Measurements from ENCODE around the gene BNC2.
A peak's percentile ranks its signal among the peaks of the same experiment; 100 is the strongest.

BNC2 gene

DNA sequence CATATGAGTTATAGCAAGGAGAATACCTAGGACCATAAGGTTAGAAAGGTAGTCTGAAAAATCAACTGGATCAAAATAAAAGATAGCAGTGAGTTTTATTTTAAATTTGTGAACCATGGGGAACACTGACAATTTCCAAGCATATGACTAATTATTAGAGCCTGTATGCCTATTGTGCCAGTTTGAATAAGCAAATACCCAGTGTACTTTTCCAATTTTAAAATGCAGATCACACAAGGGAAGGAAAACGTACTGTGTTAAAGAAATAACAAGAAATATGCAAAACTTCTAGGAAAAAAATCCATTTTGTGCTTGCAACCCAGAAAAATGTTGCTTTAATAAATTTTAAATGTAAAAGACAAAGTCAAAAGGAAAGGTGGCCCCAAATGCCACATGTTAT is 257.4 kb downstream of the BNC2 start:
- Mint-ChIP-seq H3K4me1 (peaks cover 29% of the 10 kb centered on the region), H3K4me3 (no peak overlapping the region), H3K36me3 (ENCODE audit: low read depth) (no peaks in the 10 kb centered on the region), H3K27me3 (ENCODE audit: low read depth) (no peaks in the 10 kb centered on the region), H3K27ac (peak overlapping the region in 1 of 3 experiments; percentile 36), H3K9me3 (no peaks in the 10 kb centered on the region)
- no peak for TF ChIP-seq CTCF (IDR thresholded peaks at IDR 0.05; ENCODE audit: unreplicated experiment in 3 of 3)

DNA sequence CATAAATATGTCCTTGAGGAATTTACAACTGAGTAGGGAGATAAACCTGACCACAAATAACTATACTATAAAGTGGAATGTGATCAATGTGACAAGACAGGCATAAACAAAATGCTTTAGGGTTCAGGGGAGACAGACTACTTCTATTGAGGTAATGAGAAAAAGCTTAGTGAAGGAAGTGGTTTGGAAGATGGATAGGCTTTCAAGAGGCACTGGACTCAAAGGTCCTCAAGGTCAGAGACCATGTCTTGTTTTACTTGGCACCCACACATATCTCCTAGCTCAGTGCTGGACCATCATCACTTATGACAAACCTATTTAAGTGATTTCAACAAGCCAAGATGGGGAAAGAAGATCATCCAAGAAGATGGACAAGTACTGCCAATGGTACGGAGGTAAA is 257.8 kb downstream of the BNC2 start:
- Mint-ChIP-seq H3K27ac (peak overlapping the region in 1 of 3 experiments; percentile 36), H3K4me3 (no peak overlapping the region)
- no peak for TF ChIP-seq CTCF (IDR thresholded peaks at IDR 0.05; ENCODE audit: unreplicated experiment in 3 of 3)

DNA sequence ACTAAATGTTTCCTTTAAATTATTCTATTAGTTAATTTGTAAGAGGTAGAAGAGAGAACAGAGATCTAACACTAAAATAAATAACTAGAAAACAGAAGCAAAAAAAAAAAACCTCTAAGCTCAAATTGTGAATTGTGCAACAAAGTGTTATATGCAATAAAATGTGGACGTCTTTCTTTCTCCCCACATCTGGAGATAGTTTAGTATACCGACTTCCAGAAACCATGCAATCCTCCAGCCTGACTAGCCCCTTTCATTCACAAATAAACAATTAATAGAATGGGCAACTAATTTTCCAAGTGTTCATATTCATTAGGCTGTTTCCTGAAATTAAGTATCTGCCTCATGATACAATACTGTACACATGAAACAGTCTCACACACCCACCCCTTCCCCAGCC is 258.5 kb downstream of the BNC2 start:
- TF ChIP-seq CTCF (IDR thresholded peaks at IDR 0.05; ENCODE audit: unreplicated experiment in 3 of 3) = no peak
- Mint-ChIP-seq H3K27ac (peak overlapping the region in 1 of 3 experiments; percentile 61), H3K4me1 (peaks cover 28% of the 10 kb centered on the region), H3K4me3 (no peak overlapping the region), H3K27me3 (ENCODE audit: low read depth) (no peaks in the 10 kb centered on the region), H3K36me3 (ENCODE audit: low read depth) (no peaks in the 10 kb centered on the region), H3K9me3 (no peaks in the 10 kb centered on the region)

More for the DNA sequence above, 257.8 kb downstream of the BNC2 start:
- Mint-ChIP-seq H3K36me3 (ENCODE audit: low read depth) (no peaks in the 10 kb centered on the region), H3K27me3 (ENCODE audit: low read depth) (no peaks in the 10 kb centered on the region), H3K9me3 (no peaks in the 10 kb centered on the region), H3K4me1 (peaks cover 28% of the 10 kb centered on the region)

GRCh38 chr9:16611001-16611400 is 259.5 kb downstream of the BNC2 start:
- peak overlapping the region in 1 of 3 experiments; percentile 61 for H3K27ac Mint-ChIP-seq
- no peaks in the 10 kb centered on the region for H3K27me3 Mint-ChIP-seq (ENCODE audit: low read depth)
- no peak overlapping the region for H3K4me3 Mint-ChIP-seq
- peaks cover 28% of the 10 kb centered on the region for H3K4me1 Mint-ChIP-seq
- no peaks in the 10 kb centered on the region for H3K9me3 Mint-ChIP-seq
- no peaks in the 10 kb centered on the region for H3K36me3 Mint-ChIP-seq (ENCODE audit: low read depth)
- TF ChIP-seq CTCF (IDR thresholded peaks at IDR 0.05; ENCODE audit: unreplicated experiment in 3 of 3) = no peak

GRCh38 chr9:16610538-16610937 is 259.9 kb downstream of the BNC2 start:
- H3K36me3 Mint-ChIP-seq (ENCODE audit: low read depth) = no peaks in the 10 kb centered on the region
- H3K4me1 Mint-ChIP-seq = peaks cover 28% of the 10 kb centered on the region
- H3K27ac Mint-ChIP-seq = peak overlapping the region in 1 of 3 experiments; percentile 61
- no peak overlapping the region for H3K4me3 Mint-ChIP-seq
- no peaks in the 10 kb centered on the region for H3K27me3 Mint-ChIP-seq (ENCODE audit: low read depth)
- no peaks in the 10 kb centered on the region for H3K9me3 Mint-ChIP-seq
- no peak for TF ChIP-seq CTCF (IDR thresholded peaks at IDR 0.05; ENCODE audit: unreplicated experiment in 3 of 3)

DNA sequence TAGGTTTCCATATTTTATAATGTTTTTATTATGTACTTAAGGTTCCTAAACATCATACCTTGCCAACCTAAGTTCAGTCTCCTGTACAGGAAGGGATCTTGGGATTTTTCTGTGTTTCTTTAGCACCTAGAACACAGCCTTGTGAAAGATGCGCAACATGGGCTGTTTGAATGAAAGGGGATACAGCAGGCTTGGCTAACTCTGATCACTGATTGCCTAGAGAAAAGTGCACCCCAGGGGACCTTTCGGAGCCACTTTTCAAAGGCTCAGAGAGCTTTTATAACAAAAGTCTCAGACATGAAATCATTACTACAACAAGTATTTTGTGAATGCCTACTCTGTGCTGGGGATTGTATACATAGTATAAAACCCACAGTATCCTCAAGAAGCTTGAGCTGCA is 261.6 kb downstream of the BNC2 start:
- Mint-ChIP-seq H3K27me3 (ENCODE audit: low read depth) (no peaks in the 10 kb centered on the region), H3K4me3 (no peak overlapping the region), H3K27ac (no peak overlapping the region), H3K36me3 (ENCODE audit: low read depth) (no peaks in the 10 kb centered on the region), H3K4me1 (peaks cover 33% of the 10 kb centered on the region), H3K9me3 (no peaks in the 10 kb centered on the region)
- no peak for TF ChIP-seq CTCF (IDR thresholded peaks at IDR 0.05; ENCODE audit: unreplicated experiment in 3 of 3)
